GM20000 (cell line): ENCODE data around the gene ODAD2.

ENCODE experiments used
- DNase-seq: peaks from one replicate; pipeline ENCODE4 v3.0.0; 2012; ENCODE audit warnings: low spot score
- CTCF ChIP-seq: IDR thresholded peaks from 2 replicates; pipeline ENCODE4 v1.5.1; 2012; ENCODE audit warnings: mild to moderate bottlenecking, control low read depth; ENCODE audit errors: extremely low read depth, missing control alignments

ODAD2 gene

DNA sequence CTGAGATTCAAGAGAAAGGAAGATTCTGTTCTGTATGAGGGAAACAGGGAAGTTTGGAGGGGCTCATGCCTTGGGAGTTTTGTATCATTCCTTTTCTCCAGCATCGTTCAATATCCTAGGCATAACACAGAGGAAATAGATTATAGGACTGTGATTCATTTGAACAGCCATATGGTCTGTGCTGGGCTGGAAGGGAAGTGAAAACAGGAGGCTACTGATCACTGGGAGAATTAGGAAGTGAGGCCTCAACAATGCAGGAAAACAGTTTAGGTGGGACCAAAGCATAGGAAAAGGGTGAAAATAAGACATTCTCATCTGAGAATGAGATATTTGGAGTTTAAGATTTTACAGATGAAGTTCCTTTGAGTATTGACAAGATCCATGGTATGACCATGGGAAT is 182.6 kb downstream of the ODAD2 start:
- DNase-seq, result no peak
- TF ChIP-seq CTCF, result no peak

DNA sequence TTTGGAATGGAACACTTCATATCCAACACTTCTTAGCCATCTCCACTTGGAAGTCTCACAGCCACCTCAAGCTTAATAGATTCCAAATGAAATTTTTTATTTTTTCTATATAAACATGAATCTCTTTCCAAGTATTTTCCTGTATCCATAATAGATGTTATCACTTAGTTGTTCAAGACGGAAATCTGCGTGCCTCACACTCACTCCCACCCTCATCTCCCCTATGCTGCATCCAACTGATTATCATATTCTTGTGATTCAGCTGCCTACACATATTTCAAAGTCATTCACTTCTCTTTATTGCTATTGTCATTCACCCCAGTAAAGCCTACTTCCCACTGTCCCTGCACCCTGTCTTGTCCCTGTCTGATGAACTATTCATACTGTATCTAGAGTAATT is 183.0 kb downstream of the ODAD2 start:
- no peak for TF ChIP-seq CTCF
- no peak for DNase-seq

DNA sequence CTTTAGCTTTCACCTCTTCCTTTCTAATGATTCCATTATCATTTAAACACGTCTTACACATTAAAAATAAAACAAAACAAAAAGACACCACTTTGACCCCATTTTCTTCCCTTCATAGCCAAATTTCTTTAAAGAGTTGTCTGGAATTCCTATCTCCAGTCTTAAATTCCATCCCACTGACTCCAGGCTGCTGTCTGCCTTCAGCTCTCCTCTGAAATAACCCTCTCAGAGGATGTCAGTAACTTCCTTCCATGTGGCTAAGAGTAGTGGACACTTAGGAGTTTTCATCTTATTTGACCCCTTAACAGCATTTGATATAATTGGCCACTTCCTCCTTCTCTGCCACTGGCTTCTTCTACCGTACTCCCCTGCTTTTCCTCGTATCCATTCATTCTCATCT is 183.6 kb downstream of the ODAD2 start:
- no peak for TF ChIP-seq CTCF
- no peak for DNase-seq

- no peak for DNase-seq
- no peak for TF ChIP-seq CTCF
Measured at GRCh38 chr10:27805180-27805579, 193.7 kb downstream of the ODAD2 start.

- no peak for DNase-seq
- no peak for TF ChIP-seq CTCF
Measured at GRCh38 chr10:27804136-27804535, 194.7 kb downstream of the ODAD2 start.

DNA sequence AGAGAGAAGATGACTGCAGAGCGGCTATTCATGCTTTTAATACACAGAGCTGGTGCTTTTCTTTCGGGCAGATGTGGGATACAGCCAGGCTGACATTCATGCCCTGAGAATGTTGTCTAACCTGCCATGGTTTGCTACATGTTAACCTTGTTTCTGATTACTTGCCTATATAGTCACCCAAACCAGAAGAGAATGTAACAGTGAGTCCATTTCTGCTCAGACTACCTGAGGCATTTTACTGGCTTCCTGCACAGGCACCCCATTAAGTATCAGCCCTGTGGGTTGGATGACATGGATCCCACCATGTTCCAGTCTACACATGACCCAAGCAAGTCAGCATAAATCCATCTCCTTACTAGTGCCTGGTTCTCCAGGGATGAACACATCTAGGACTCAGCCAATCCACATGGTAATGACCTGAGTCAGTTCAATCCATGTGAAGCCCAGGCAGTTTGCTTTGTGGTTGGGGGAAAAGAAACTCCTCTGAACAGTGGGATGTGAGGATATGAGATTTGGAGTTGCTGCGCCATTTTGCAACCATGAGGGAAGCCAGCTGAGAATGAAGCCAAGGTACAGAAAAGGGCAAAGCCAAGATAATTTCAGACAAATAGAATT is 197.6 kb downstream of the ODAD2 start:
- no peak for DNase-seq
- TF ChIP-seq CTCF, result no peak

- no peak for DNase-seq
- TF ChIP-seq CTCF, result no peak
Measured at GRCh38 chr10:27799046-27799445, 199.8 kb downstream of the ODAD2 start.
